ENCODE measurements around the gene RABL3.
A peak's percentile ranks its signal among the peaks of the same experiment; 100 is the strongest.
"Not testable (repeated sequence)": the region's sequence is repeated elsewhere in the genome, so short reads cannot be mapped to it uniquely, and the experiment has no call there.

The RABL3 gene, protein sequence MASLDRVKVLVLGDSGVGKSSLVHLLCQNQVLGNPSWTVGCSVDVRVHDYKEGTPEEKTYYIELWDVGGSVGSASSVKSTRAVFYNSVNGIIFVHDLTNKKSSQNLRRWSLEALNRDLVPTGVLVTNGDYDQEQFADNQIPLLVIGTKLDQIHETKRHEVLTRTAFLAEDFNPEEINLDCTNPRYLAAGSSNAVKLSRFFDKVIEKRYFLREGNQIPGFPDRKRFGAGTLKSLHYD

GRCh38 chr3:120742198-120742848 is at the start of gene RABL3, which contains the start of gene GTF2E1:
RABL3 (minus strand) TSS chr3:120742516; CDS start chr3:120742507, 9 bp downstream.
GTF2E1 (plus strand) TSS chr3:120742744; CDS start chr3:120750553, 7,809 bp downstream.
- peak; percentile 100 for DNase-seq (ENCODE audit: low spot score)

- DNase-seq (ENCODE audit: low spot score) = no peak
Observed at GRCh38 chr3:120791913-120792312, 49.6 kb upstream of the RABL3 start.

GRCh38 chr3:120791010-120791409 is 48.7 kb upstream of the RABL3 start:
- DNase-seq (ENCODE audit: low spot score) = no peak

- DNase-seq (ENCODE audit: low spot score) = not testable (repeated sequence)
Observed at GRCh38 chr3:120785832-120786231, 43.5 kb upstream of the RABL3 start.

- no peak for DNase-seq (ENCODE audit: low spot score)
Observed at GRCh38 chr3:120780977-120781376, 38.7 kb upstream of the RABL3 start.

DNA sequence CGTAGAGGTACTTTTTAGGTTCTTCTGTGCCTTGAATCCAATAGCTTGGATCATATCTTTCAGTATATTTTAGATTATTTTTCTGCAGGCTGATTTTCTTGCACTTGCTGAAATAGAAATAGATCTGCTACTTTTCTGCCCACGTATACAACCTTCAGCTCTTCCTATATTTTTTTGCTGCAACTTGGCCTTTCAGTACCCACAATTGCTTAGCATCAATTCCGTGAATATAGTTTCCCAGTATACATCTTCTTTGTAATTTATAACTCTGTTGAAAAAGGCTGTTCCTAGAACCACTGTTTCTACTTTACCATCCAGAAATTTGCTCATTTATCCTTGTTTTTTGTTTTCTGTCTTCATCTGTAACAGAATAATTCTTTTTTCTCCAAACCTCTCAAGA is 36.5 kb upstream of the RABL3 start:
- no peak for DNase-seq (ENCODE audit: low spot score)

- no peak for DNase-seq (ENCODE audit: low spot score)
Observed at GRCh38 chr3:120775411-120775810, 33.1 kb upstream of the RABL3 start.

DNA sequence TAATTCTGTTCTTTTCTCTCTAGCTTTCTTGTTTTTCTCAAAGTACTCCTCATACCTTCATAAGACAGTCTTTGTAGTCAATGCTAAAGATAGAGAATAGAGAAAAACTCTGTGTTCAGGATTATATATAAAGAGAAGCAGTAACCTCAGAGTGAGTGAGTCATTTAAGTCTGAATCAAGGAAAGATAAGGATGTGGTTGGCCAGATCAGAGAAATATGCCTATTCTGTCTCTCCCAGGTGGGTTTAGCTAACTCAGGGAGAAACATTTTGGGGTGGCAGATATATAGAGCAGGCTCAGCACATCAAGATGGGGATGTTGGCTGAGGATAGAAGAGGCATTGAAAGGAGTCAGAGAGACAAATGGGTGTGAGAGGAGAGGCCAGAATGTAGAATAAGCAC is 31.6 kb upstream of the RABL3 start:
- DNase-seq (ENCODE audit: low spot score) = no peak

- no peak for DNase-seq (ENCODE audit: low spot score)
Observed at GRCh38 chr3:120772081-120772480, 29.8 kb upstream of the RABL3 start.

DNA sequence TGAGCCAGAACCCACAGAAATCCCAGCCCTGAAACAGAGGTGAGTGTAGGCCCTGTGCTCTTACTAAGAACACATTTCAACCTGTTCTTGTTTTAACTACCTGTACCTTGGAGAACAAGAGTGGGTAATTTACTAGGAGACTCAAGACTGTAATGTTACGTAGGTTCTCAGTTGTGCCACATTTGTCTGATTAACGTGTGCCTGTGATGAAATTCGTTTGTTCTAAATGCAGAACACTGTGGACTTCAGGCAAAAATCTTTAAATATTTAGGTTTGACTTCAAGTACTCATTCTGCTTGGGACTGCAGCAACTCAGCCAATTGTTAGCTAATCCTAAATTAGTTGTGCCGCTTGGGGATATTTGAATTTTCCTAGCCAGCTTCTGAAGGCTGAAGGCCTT is 28.6 kb upstream of the RABL3 start:
- no peak for DNase-seq (ENCODE audit: low spot score)

- DNase-seq (ENCODE audit: low spot score) = no peak
Observed at GRCh38 chr3:120769436-120769835, 27.1 kb upstream of the RABL3 start.

GRCh38 chr3:120767106-120767505 is 24.8 kb upstream of the RABL3 start:
- DNase-seq (ENCODE audit: low spot score) = no peak

- DNase-seq (ENCODE audit: low spot score) = no peak
Observed at GRCh38 chr3:120766576-120766975, 24.3 kb upstream of the RABL3 start.

DNA sequence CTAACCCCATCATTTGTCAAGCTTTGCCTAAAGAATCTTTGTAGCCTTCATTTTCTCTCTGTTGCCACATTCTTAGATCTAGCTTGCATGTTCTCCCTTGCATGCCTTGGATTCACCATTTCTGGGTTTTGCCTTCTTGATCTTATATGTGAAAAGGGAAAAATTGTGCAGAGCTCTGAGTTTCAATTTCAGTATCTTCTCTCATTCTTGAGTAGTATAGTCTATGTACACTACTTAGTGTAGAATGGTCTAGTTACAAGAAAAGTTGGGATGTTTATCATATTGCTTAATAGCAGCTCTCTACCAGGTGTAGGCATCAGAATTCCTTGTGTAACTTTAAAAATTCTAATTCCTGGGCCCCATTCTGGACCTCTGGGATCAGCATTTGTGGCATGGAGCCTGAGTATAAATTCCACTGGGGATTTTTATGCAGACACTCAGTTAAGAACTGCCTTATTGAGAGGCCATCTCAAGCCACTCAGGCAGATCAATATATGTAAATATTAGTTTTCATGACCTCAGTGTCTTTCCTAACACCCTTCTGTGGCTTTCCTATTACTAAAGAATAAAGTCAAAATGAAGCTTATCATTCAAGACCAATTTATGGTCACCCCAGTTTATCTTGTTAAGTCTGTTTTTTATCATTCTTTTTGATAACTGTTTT is 23.6 kb upstream of the RABL3 start:
- DNase-seq (ENCODE audit: low spot score) = no peak

DNA sequence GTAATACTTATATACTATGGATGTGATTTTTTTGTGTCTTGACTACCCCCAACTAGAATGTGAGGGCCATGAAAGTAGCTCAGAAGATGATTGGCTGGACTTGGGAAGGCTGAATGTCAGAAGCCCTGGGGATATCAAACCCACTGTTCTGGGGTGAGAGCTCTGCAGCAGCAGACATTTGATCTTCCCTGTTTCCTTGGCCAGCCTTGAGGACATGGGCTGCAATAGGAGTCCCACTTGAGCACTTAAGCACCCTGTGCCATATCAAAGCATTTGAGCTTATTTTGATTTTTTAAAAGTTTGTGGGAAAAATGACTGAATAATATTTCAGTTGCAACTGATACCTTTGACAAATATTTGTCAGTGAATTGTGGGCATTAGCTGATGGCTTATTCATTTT is 21.9 kb upstream of the RABL3 start:
- no peak for DNase-seq (ENCODE audit: low spot score)

GRCh38 chr3:120763601-120764000 is 21.3 kb upstream of the RABL3 start:
- DNase-seq (ENCODE audit: low spot score) = no peak

GRCh38 chr3:120762615-120763014 is 20.3 kb upstream of the RABL3 start:
- no peak for DNase-seq (ENCODE audit: low spot score)

DNA sequence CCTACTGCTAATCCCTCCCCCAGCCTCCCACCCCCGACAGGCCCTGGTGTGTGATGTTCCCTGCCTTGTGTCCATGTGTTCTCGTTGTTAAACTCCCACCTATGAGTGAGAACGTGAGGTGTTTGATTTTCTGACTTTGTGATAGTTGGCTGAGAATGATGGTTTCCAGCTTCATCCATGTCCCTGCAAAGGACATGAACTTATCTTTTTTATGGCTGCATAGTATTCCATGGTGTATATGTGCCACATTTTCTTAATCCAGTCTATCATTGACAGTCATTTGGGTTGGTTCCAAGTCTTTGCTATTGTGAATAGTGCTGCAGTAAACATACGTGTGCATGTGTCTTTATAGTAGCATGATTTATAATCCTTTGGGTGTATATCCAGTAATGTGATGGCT is 16.2 kb upstream of the RABL3 start:
- DNase-seq (ENCODE audit: low spot score) = not testable (repeated sequence)

GRCh38 chr3:120756061-120756460 is 13.7 kb upstream of the RABL3 start:
- no peak for DNase-seq (ENCODE audit: low spot score)

DNA sequence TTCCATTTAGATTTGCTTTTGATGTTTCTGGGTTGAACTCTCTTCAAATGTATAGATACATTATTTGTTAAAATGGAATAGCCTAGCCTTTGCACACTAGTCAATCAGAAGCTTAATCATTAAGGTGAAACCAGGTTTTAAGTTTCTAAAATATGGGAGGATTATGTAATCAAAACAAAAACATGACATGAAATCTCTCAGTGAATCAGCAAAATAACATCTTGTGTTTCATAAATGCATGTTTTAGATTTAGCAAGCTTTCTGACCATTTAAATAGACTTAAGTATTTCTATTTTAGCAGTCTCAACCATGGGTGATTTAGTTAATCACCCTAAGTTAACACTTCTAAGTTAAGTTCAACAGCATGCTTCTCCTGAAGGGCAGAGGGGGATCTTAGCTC is 11.5 kb upstream of the RABL3 start:
- no peak for DNase-seq (ENCODE audit: low spot score)

DNA sequence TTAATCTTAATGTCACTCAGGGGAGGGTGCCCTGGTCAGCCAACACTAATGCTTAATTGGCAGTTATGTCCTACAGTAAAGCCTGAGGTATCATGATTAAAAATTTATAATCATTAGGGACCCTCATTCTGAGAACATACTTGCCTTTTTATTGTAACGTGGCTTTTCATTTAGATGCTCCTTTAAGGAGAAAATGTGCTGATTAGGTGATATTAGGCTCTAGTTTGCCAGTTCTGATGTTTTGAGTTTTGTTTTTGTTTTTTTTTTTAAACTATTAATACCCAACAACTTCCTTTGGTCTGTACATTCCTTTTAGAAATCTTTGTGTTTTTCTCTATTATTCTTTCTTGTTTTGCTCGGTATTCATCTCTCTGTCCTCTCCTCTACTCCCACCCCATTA is 10.5 kb upstream of the RABL3 start:
- DNase-seq (ENCODE audit: low spot score) = no peak

DNA sequence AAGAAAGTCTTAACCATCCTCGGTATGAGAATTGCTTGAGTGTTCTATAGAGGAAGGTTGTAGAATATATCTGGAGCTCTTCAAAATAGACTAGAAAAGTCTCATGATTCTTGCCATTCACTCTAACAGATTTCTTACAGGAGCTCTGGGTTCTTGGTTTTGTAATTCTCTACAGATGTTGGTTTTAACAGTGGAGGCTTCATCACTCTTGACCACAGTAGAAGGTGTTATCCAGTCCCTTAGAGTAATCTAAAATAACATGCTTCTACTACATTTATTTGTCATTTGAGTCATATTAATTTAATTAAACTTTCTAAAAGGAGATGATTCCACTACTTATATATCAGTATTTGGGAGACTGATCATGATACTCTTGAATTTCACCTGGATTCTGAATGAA is 9.9 kb upstream of the RABL3 start:
- DNase-seq (ENCODE audit: low spot score) = no peak

DNA sequence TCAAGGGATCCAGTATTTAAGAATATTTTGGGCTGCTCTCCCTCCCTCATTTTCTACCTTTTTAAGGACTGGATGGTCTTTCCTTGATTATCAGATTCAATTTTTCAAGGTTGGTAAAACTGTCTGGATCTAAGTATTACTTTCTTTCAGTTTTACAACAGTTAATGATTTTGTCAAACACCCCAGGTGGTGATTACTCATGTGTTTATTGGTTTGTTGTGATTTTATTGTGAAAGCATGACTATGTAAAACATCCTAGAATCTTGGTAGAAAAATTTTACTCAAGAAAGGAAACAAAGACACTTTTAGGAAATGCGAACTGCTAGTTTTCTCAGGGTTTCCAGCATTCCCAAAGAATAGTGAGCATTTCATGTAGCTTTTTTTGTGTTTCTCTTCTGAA is 7.5 kb upstream of the RABL3 start:
- DNase-seq (ENCODE audit: low spot score) = no peak

Measured in NAMALWA (cell line).